HUES6 (cell line): ENCODE results near the gene OASL.
A peak's percentile ranks its signal among the peaks of the same experiment; 100 is the strongest.

ENCODE experiments used
- H3K27ac ChIP-seq: 2 replicates; pipeline ENCODE4 v1.7.0; 2013; ENCODE audit warnings: low read depth, mild to moderate bottlenecking, low read length, inconsistent platforms
- H3K27me3 ChIP-seq: 2 replicates; pipeline ENCODE4 v1.6.1; 2013; ENCODE audit warnings: low read length; ENCODE audit not compliant: control insufficient read depth, insufficient read depth
- H3K36me3 ChIP-seq: 2 replicates; pipeline ENCODE4 v1.6.1; 2013; ENCODE audit warnings: low read length; ENCODE audit not compliant: control insufficient read depth, insufficient read depth
- H3K4me1 ChIP-seq: 2 replicates; pipeline ENCODE4 v1.6.1; 2013; ENCODE audit warnings: low read length; ENCODE audit not compliant: control insufficient read depth, insufficient read depth
- H3K4me3 ChIP-seq: 2 replicates; pipeline ENCODE4 v1.5.1; 2013; ENCODE audit warnings: low read depth, low read length
- H3K9ac ChIP-seq: one replicate; pipeline ENCODE4 v1.6.1; 2013; ENCODE audit warnings: mild to moderate bottlenecking, low read length
- H3K9me3 ChIP-seq: 2 replicates; pipeline ENCODE4 v1.6.1; 2013; ENCODE audit warnings: low read depth, low read length; ENCODE audit not compliant: control insufficient read depth, insufficient read depth

OASL gene

DNA sequence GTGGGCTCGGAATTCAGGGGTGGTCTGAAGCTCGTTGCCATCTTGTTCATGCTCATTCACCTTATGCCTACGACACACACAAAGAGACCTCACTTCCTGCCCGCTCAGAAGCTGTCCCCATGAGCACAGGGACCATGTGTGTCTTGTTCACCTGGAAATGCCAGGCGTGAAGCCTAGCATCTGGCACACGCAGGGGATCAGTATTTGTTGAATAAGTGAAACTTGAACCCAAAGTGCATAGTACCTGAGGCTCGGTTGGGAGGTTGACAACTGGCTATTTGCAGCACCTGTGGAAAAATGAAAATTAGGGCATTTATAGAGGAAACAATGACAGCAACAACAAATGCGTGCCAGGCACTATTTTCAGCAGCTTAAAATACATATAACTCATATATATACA, 28.2 kb downstream of the OASL start:
- no peak overlapping the region for H3K9ac ChIP-seq
- no peak overlapping the region for H3K27ac ChIP-seq
- peaks cover 49% of the 10 kb centered on the region for H3K36me3 ChIP-seq
- H3K9me3 ChIP-seq, result no peaks in the 10 kb centered on the region
- H3K4me3 ChIP-seq, result no peak overlapping the region
- H3K27me3 ChIP-seq, result no peaks in the 10 kb centered on the region
- H3K4me1 ChIP-seq, result peaks cover 7% of the 10 kb centered on the region; the same call in 1 of the 2 replicates

DNA sequence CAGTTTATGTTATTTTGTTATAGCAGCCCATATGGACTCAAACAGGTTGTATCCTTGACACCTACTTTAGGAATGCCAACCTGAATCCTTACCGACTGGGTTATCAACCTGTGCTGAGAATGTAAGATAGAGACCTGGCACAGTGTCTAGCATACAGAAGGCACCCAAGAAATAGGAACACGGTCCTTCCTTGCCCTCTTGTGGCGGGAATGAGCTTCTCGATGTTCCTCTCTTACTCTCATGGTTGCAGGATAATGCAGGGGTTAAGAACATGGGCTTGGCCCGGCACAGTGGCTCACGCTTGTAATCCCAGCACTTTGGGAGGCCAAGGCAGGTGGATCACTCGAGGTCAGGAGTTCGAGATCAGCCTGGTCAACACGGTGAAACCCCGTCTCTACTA, 29.3 kb downstream of the OASL start:
- Histone ChIP-seq H3K4me1 (no peaks in the 10 kb centered on the region), H3K36me3 (peaks cover 53% of the 10 kb centered on the region), H3K9ac (no peak overlapping the region), H3K27ac (no peak overlapping the region), H3K4me3 (no peak overlapping the region), H3K27me3 (no peaks in the 10 kb centered on the region), H3K9me3 (no peaks in the 10 kb centered on the region)

DNA sequence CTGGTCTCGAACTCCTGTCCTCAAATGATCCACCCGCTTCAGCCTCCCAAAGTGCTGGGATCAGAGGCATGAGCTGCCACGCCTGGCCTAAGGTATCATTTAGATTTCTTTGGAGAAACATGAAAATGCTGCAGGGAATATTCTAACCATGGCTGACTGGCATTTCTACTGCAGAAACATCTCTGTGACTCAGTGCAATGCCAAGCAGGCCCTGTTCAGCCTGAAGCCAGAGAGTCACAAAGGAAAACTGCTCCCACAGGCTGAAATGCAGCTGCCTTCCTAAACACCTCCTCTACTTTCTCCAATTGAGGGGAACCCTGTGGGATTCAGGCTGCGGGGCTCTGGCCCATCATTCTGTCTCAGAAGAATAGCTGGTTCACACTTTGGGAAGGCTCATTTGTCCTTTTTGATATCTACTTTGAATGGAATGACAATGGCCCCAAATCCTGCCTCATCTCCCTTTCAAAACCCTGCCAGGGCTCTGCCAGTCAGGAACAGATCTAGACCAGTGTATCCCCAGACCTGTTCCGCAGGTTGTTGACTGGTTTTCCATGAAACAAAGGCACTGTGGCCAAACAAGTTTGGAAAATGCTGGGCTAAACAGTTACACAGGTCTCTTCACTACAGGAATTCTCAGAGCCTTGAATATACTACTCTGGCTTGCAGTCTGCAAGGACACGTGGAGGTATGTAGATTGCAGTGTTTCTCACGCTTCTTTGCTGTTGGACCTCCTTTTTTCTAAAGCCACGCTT, 30.5 kb downstream of the OASL start:
- H3K4me1 ChIP-seq, result no peaks in the 10 kb centered on the region
- H3K9me3 ChIP-seq, result no peaks in the 10 kb centered on the region
- H3K36me3 ChIP-seq, result peaks cover 65% of the 10 kb centered on the region
- H3K9ac ChIP-seq, result no peak overlapping the region
- H3K27me3 ChIP-seq, result no peaks in the 10 kb centered on the region
- H3K4me3 ChIP-seq, result no peak overlapping the region
- H3K27ac ChIP-seq, result no peak overlapping the region

DNA sequence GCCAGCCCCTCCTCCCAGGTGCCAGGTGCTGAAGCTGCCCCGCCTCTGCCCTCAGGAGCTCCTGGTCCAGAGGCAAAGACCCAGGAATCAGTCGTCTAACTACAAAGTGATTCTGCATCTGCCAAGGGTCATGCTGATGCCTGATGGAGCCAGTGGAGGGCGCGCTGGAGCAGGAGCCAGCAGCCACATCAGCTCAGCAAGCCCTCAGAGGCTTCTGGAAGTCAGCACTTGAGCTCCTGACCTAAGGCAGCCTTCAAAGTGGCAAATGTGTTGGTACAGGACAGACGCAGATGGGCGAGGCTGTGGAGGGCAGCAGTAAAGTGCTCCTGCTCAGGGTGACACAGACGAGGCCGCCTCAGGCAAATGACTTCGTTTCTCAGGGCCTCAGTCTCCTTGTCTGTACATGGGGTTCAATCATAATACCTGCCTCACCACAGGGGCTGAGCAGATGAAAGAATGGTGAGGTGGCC, 33.7 kb downstream of the OASL start:
- H3K9me3 ChIP-seq, result no peaks in the 10 kb centered on the region
- H3K4me1 ChIP-seq, result no peaks in the 10 kb centered on the region
- H3K4me3 ChIP-seq, result no peak overlapping the region
- H3K36me3 ChIP-seq, result peaks cover 63% of the 10 kb centered on the region
- no peak overlapping the region for H3K27ac ChIP-seq
- no peaks in the 10 kb centered on the region for H3K27me3 ChIP-seq
- H3K9ac ChIP-seq, result no peak overlapping the region

DNA sequence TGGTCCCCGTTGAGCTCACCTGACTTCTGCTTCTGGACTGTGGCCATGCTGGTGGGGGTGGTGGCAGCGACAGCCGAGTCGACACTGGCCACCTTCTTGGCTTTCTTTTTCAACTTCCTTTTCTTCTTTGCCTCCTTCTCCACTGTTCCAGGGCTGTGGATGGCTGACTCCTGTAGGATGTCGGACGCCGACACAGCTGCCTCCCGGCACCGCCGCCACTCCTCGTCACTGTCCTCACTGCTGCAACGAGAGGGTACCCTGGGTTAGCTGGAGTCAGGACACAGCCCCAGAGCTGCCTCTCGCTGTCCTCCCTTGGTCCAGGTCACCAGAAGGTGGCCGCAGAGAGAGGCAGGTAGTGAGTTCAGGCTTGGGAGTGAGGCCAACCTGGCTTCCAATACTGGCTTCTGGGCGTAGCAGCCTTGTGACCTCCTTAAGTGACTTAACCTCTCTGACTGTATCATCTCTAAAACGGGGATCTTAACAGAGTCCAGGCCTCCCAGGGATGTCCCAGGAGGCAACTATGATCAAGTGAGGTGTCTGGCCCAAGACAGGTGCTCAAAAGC, 34.7 kb downstream of the OASL start:
- Histone ChIP-seq H3K36me3 (peaks cover 60% of the 10 kb centered on the region), H3K4me3 (no peak overlapping the region), H3K9me3 (no peaks in the 10 kb centered on the region), H3K27ac (no peak overlapping the region), H3K9ac (no peak overlapping the region), H3K27me3 (no peaks in the 10 kb centered on the region), H3K4me1 (peaks cover 3% of the 10 kb centered on the region)

DNA sequence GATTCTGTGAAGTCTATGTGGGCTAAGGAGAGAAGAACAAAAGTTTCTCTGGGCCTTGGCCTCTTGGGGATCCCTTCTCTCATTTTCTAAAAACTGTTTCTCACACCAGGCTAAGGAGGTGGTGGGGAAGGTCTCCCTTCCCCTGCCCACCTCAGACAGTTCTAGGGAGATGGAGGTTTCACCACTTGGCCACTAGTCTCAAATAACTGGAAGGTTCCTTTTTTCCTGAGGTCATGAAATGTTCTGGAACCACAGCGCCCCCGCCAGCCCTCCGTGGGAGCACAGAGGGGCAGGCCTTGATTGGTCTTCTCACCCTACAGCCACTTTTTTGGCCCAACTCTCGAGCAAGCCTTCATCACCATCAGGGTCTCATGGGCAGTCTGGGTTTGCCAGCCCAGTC, 35.4 kb downstream of the OASL start:
- Histone ChIP-seq H3K27ac (no peak overlapping the region), H3K9ac (no peak overlapping the region), H3K36me3 (peaks cover 53% of the 10 kb centered on the region), H3K4me3 (no peak overlapping the region), H3K4me1 (peaks cover 3% of the 10 kb centered on the region), H3K27me3 (no peaks in the 10 kb centered on the region), H3K9me3 (no peaks in the 10 kb centered on the region)

DNA sequence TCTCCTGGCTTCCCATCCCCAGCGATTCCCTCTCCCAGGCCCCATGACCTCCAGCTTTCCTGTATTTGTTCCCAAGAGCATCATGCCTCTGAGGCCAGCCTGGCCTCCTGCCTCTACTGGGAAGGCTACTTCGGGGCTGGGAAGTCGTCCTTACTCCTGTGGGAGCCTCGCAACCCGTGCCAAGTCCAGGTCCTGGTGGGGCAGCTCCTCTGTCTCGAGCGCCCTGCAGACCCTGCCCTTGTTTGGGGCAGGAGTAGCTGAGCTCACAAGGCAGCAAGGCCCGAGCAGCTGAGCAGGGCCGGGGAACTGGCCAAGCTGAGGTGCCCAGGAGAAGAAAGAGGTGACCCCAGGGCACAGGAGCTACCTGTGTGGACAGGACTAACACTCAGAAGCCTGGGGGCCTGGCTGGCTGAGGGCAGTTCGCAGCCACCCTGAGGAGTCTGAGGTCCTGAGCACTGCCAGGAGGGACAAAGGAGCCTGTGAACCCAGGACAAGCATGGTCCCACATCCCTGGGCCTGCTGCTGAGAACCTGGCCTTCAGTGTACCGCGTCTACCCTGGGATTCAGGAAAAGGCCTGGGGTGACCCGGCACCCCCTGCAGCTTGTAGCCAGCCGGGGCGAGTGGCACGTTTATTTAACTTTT, 37.1 kb downstream of the OASL start:
- Histone ChIP-seq H3K27ac (no peak overlapping the region), H3K9ac (no peak overlapping the region), H3K27me3 (no peaks in the 10 kb centered on the region), H3K4me1 (peaks cover 3% of the 10 kb centered on the region), H3K9me3 (no peaks in the 10 kb centered on the region), H3K36me3 (peaks cover 40% of the 10 kb centered on the region), H3K4me3 (no peak overlapping the region)

DNA sequence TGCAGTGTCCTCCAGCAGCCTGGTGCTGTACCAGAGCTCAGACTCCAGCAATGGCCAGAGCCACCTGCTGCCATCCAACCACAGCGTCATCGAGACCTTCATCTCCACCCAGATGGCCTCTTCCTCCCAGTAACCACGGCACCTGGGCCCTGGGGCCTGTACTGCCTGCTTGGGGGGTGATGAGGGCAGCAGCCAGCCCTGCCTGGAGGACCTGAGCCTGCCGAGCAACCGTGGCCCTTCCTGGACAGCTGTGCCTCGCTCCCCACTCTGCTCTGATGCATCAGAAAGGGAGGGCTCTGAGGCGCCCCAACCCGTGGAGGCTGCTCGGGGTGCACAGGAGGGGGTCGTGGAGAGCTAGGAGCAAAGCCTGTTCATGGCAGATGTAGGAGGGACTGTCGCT, 38.0 kb downstream of the OASL start:
- Histone ChIP-seq H3K27me3 (no peaks in the 10 kb centered on the region), H3K4me1 (peaks cover 3% of the 10 kb centered on the region), H3K9me3 (no peaks in the 10 kb centered on the region), H3K4me3 (no peak overlapping the region), H3K36me3 (peaks cover 37% of the 10 kb centered on the region), H3K27ac (no peak overlapping the region), H3K9ac (no peak overlapping the region)

DNA sequence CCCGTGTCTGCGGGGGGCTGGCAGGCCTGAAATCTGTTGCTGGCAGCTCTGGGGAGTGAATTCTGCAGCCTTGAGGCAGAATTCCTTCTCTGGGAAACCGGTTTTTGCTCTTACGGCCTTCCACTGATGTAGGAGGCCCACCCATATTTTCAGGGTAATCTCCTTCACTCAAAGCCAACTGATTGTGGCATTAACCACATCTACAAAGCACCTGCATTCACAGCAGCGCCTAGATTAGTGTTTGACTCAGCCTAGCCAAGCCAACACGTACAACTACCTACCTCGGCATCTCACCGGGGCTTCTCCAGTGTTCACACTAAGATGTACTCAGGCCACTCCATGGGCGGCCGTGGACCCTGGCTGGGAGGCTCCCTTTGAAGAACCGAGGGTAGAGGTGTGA, 38.5 kb downstream of the OASL start:
- Histone ChIP-seq H3K36me3 (peaks cover 34% of the 10 kb centered on the region), H3K4me1 (peaks cover 3% of the 10 kb centered on the region), H3K9me3 (no peaks in the 10 kb centered on the region), H3K27me3 (no peaks in the 10 kb centered on the region), H3K9ac (no peak overlapping the region), H3K4me3 (no peak overlapping the region), H3K27ac (no peak overlapping the region)

DNA sequence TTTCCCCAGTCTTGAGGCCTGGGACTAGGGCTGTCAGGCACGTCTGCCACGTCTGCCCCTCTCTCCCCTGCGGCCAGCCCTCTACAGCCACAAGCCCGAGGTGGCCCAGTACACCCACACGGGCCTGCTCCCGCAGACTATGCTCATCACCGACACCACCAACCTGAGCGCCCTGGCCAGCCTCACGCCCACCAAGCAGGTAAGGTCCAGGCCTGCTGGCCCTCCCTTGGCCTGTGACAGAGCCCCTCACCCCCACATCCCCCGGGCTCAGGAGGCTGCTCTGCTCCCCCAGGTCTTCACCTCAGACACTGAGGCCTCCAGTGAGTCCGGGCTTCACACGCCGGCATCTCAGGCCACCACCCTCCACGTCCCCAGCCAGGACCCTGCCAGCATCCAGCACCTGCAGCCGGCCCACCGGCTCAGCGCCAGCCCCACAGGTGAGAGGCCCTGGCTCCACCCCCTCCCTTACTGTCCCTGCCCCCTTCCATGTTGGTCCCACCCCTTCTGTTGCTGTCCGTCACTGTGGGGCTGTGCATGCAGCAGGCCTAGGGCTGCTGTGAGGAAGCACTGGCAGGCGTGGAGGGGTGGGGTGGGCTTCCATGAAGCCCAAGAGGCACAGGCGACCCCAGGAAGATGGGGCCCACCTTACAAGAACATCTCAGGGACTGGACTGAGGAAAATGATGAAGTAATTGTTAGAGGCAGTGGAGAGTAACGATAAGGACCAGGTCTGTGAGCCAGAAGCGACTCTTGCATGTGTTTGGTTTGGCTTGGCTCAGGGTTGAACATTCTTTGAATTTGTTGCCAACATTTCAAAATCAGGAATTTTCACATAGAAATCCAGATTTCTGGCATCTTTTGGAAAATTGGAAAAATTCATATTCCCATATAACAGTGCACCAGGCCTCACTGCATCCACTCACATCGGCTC, 39.6 kb downstream of the OASL start:
- Histone ChIP-seq H3K9me3 (no peaks in the 10 kb centered on the region), H3K27ac (no peak overlapping the region), H3K9ac (no peak overlapping the region), H3K4me1 (peaks cover 3% of the 10 kb centered on the region), H3K36me3 (peaks cover 28% of the 10 kb centered on the region), H3K4me3 (peak overlapping the region; percentile 37; the same call in 1 of the 2 replicates), H3K27me3 (no peaks in the 10 kb centered on the region)
